HG03039 (cell line): ENCODE results near the gene CLEC16A.

Source experiments
- ATAC-seq: cut with Tn5 transposase; IDR thresholded peaks from one replicate; pipeline ENCODE4 v1.9.1; 2021; ENCODE audit warnings: mild to moderate bottlenecking, moderate library complexity; ENCODE audit not compliant: unreplicated experiment

Gene CLEC16A

GRCh38 chr16:11078812-11079459, 134.6 kb downstream of the CLEC16A start:
- ATAC-seq, result no peak

GRCh38 chr16:11079652-11080187, 135.4 kb downstream of the CLEC16A start:
- ATAC-seq, result no peak

- no peak for ATAC-seq
Measured at GRCh38 chr16:11080327-11080967, 136.1 kb downstream of the CLEC16A start.

GRCh38 chr16:11080999-11081630, 136.8 kb downstream of the CLEC16A start:
- no peak for ATAC-seq

- ATAC-seq, result no peak
Measured at GRCh38 chr16:11082108-11082859, 137.9 kb downstream of the CLEC16A start.

- no peak for ATAC-seq
Measured at GRCh38 chr16:11082860-11083388, 138.6 kb downstream of the CLEC16A start.

GRCh38 chr16:11084484-11084875, 140.1 kb downstream of the CLEC16A start:
- ATAC-seq, result no peak

- no peak for ATAC-seq
Measured at GRCh38 chr16:11084876-11085485, 140.6 kb downstream of the CLEC16A start.

- no peak for ATAC-seq
Measured at GRCh38 chr16:11085916-11086315, 141.6 kb downstream of the CLEC16A start.

- no peak for ATAC-seq
Measured at GRCh38 chr16:11087691-11088073, 143.3 kb downstream of the CLEC16A start.

GRCh38 chr16:11088074-11088730, 143.8 kb downstream of the CLEC16A start:
- no peak for ATAC-seq

GRCh38 chr16:11088831-11089230, 144.5 kb downstream of the CLEC16A start:
- ATAC-seq, result no peak

GRCh38 chr16:11089504-11090124, 145.2 kb downstream of the CLEC16A start:
- no peak for ATAC-seq

GRCh38 chr16:11090232-11090631, 145.9 kb downstream of the CLEC16A start:
- no peak for ATAC-seq

GRCh38 chr16:11091021-11091785, 146.8 kb downstream of the CLEC16A start:
- no peak for ATAC-seq

GRCh38 chr16:11092788-11093571, 148.6 kb downstream of the CLEC16A start:
- no peak for ATAC-seq

GRCh38 chr16:11093572-11094074, 149.3 kb downstream of the CLEC16A start:
- no peak for ATAC-seq
